Measurements from ENCODE around the gene INF2.

INF2 gene

GRCh38 chr14:104696671-104697316 is 7.4 kb downstream of the INF2 start:
- Histone ChIP-seq H3K27me3 (replicated peaks; ENCODE audit: insufficient read depth, low read length) (no peaks in the 10 kb centered on the region), H3K4me1 (ENCODE audit: low read length) (no peaks in the 10 kb centered on the region), H4K20me1 (ENCODE audit: insufficient read depth, low read length) (no peaks in the 10 kb centered on the region), H3K4me2 (ENCODE audit: low read depth, low read length) (no peak overlapping the region), H3F3A (ENCODE audit: insufficient read depth, low read length) (no peaks in the 10 kb centered on the region), H3K36me3 (replicated peaks; ENCODE audit: insufficient read depth, low read length) (no peaks in the 10 kb centered on the region), H3K79me2 (ENCODE audit: low read length) (no peaks in the 10 kb centered on the region), H3K9ac (ENCODE audit: low read length) (no peak overlapping the region), H3K4me3 (ENCODE audit: low read length) (no peak overlapping the region), H2AFZ (ENCODE audit: low read length) (no peak overlapping the region), H3K9me2 (replicated peaks; ENCODE audit: insufficient read depth, low read length) (no peaks in the 10 kb centered on the region), H3K9me3 (replicated peaks; ENCODE audit: insufficient read depth, low read length) (no peaks in the 10 kb centered on the region), H3K27ac (ENCODE audit: low read length) (no peak overlapping the region)
- TF ChIP-seq EZH2 (optimal IDR thresholded peaks at IDR 0.05; ENCODE audit: low read depth, low read length) (no peak), EZH2phosphoT487 (IDR thresholded peaks at IDR 0.05; ENCODE audit: low read length) (no peak), CTCF (IDR thresholded peaks at IDR 0.05; ENCODE audit: low read length) (no peak)
- no peak for DNase-seq

DNA sequence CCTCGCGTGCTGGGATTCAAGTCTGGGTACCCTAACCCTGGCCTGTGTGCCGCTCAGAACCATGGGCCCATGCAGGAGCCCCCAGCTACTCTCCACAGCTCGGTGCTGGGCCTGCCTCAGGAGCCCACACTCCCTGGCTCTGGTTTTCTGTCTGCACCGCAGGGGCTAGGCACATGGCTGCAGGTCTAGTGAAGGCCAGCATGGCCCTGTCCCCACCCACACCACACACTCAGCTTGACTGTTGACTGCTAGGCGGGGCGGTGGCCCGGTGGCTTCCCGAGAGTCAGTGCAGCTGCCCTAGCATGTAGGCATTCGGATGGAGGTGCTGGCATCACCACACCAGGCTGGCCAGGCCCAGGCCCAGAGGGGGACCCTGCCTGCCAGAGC is 7.9 kb downstream of the INF2 start:
- DNase-seq = no peak
- no peaks in the 10 kb centered on the region for H3K36me3 ChIP-seq (replicated peaks; ENCODE audit: insufficient read depth, low read length)
- H2AFZ ChIP-seq (ENCODE audit: low read length) = no peak overlapping the region
- no peaks in the 10 kb centered on the region for H3K4me1 ChIP-seq (ENCODE audit: low read length)
- TF ChIP-seq EZH2phosphoT487 (IDR thresholded peaks at IDR 0.05; ENCODE audit: low read length) (no peak), CTCF (IDR thresholded peaks at IDR 0.05; ENCODE audit: low read length) (no peak), EZH2 (optimal IDR thresholded peaks at IDR 0.05; ENCODE audit: low read depth, low read length) (no peak)
- no peak overlapping the region for H3K9ac ChIP-seq (ENCODE audit: low read length)
- H3F3A ChIP-seq (ENCODE audit: insufficient read depth, low read length) = no peaks in the 10 kb centered on the region
- H3K79me2 ChIP-seq (ENCODE audit: low read length) = no peaks in the 10 kb centered on the region
- H3K4me3 ChIP-seq (ENCODE audit: low read length) = no peak overlapping the region
- no peaks in the 10 kb centered on the region for H3K9me2 ChIP-seq (replicated peaks; ENCODE audit: insufficient read depth, low read length)
- H3K9me3 ChIP-seq (replicated peaks; ENCODE audit: insufficient read depth, low read length) = no peaks in the 10 kb centered on the region
- no peak overlapping the region for H3K4me2 ChIP-seq (ENCODE audit: low read depth, low read length)
- no peak overlapping the region for H3K27ac ChIP-seq (ENCODE audit: low read length)
- H4K20me1 ChIP-seq (ENCODE audit: insufficient read depth, low read length) = no peaks in the 10 kb centered on the region
- no peaks in the 10 kb centered on the region for H3K27me3 ChIP-seq (replicated peaks; ENCODE audit: insufficient read depth, low read length)

DNA sequence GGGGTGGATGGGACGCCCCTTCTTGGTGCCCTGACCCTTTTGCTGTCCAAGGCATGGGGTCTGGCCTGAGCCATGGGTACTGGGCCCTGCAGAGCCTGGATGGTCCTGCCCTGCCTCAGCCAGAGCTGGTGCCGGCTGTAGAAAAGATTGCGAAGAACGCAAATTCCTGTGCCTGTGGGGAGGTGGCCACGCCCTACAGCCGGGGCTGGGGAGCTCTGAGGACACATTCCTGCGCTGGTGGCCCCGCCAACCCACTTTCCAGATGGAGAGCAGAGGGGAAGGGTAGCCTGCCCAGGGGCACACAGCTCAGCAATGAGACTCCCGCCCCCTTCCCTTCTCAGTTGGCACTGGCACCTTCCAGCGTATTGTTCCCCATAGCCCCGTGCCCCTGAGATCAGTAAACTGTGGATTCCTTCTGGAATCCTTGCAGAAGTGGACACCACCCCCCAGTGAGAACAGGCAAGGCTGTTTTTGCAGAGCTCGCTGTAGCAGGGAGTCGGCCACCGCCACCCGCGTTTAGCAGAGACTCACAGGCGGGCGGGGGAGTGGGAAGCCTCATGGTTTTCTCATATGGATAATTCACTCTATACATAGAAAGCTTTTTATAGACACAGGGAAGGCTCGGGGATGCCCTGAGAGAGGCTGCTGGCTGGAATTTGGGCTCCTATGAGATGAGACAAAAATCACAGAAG is 8.6 kb downstream of the INF2 start:
- Histone ChIP-seq H3K9me2 (replicated peaks; ENCODE audit: insufficient read depth, low read length) (no peaks in the 10 kb centered on the region), H3K9me3 (replicated peaks; ENCODE audit: insufficient read depth, low read length) (no peaks in the 10 kb centered on the region), H2AFZ (ENCODE audit: low read length) (no peak overlapping the region), H3K27ac (ENCODE audit: low read length) (no peak overlapping the region), H3K27me3 (replicated peaks; ENCODE audit: insufficient read depth, low read length) (no peaks in the 10 kb centered on the region), H3K36me3 (replicated peaks; ENCODE audit: insufficient read depth, low read length) (no peaks in the 10 kb centered on the region), H3K4me2 (ENCODE audit: low read depth, low read length) (no peak overlapping the region), H3K9ac (ENCODE audit: low read length) (no peak overlapping the region), H3K79me2 (ENCODE audit: low read length) (no peaks in the 10 kb centered on the region), H3K4me1 (ENCODE audit: low read length) (no peaks in the 10 kb centered on the region), H3F3A (ENCODE audit: insufficient read depth, low read length) (no peaks in the 10 kb centered on the region), H4K20me1 (ENCODE audit: insufficient read depth, low read length) (no peaks in the 10 kb centered on the region), H3K4me3 (ENCODE audit: low read length) (no peak overlapping the region)
- no peak for DNase-seq
- no peak for TF ChIP-seq EZH2 (optimal IDR thresholded peaks at IDR 0.05; ENCODE audit: low read depth, low read length)
- TF ChIP-seq EZH2phosphoT487 (IDR thresholded peaks at IDR 0.05; ENCODE audit: low read length) = no peak
- TF ChIP-seq CTCF (IDR thresholded peaks at IDR 0.05; ENCODE audit: low read length) = no peak

Data from MM.1S (cell line).